Hematopoietic multipotent progenitor cell treated with erythropoietin and hydrocortisone succinate and interleukin-3 and kit ligand, for 17 days (in vitro differentiated cells): ENCODE measurements around the gene PKP1.

Experiments used
- DNase-seq: peaks from one replicate; pipeline ENCODE4 v3.0.0-alpha.2; 2015; ENCODE audit warnings: low spot score

PKP1 gene

GRCh38 chr1:201370500-201370899 is 87.2 kb downstream of the PKP1 start:
- no peak for DNase-seq

GRCh38 chr1:201371276-201371675 is 88.0 kb downstream of the PKP1 start:
- DNase-seq: no peak

- no peak for DNase-seq
These were observed 88.5 kb downstream of the PKP1 start for GRCh38 chr1:201371792-201372191.

DNA sequence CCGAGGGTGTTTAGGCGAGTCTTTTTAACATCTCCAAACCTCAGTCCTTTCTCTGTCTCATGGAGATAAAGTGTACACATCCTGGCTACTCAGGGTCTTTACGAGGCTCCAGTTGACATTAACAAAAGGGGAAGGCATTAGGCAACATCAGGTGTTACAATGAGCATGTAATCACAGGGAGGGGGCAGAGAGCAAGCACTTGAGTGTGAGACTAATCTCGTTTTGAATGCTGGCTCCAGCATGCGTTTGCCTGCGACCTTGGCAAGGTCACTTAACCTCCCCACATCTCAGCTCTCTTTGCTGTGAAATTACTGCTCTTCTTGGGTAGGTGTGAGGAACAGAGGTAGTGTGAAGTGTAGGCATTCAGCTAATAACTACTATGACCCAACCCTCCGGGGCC is 91.1 kb downstream of the PKP1 start:
- no peak for DNase-seq

DNA sequence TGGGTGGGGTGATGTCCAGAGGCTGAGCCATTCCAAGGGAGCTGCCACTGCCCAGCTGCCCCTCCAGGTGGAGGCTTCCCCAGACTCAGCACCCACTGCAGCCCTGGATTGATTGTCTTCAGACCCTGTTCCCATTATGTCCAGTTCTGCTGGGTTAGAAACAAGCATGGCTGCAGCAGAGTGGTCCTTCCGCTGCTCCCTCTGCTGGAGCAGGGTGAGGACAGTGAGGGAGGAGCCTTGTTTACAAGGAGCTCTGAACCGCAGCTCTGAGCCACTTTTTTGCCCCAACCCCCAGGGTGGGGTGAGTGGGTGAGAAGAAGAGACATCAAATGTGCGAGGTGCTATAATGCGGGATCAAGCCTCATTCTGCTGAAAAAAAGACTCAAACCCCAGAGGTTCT is 91.9 kb downstream of the PKP1 start:
- DNase-seq: no peak

GRCh38 chr1:201376107-201376463 is 92.8 kb downstream of the PKP1 start:
- DNase-seq: no peak

DNA sequence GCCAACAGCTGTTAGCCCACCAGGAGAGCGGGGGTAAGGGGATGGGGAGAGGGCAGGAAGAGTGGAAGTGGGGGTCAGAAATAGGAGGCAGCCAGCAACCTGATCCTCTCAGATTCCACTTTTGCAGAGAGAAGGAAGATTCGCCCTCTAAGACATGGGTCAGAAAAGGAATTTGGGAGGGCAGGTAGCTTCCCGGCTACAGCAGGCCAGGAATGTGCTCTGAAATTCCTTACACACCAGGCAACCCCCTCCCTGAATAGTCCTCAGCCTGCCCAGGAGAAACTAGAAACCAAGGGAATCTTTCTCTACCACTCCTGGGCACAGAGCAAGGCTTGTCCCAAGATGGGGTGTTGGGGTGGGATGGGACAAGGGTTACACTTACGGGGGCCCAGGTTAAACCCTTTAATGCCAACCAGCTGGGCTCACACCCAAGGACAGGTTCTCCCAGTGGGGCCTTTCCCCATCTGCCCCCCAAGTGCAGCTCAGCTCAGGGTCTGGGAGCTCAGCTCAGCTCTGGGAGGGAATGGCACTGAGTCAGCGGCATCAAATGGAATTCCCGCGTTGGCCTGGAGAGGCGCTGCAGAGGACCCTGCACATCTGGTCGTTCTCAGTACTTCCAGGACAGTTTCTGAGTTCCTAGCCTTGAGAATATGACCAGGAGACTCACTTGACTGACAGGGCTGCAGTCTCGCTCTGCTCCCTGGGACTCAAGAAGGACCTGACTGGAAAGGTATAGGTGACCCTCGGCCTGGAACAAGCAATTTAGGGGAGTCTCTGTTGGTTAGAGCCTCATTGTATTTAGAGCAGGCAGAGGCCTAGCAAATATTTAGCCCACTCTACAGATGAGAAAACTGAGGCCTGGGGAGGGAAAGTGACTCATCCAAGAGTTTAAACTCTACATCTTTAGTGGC is 93.4 kb downstream of the PKP1 start:
- no peak for DNase-seq

GRCh38 chr1:201377611-201378092 is 94.3 kb downstream of the PKP1 start, which contains the start of gene TNNT2:
Gene TNNT2 (minus strand): TSS chr1:201377680. CDS start chr1:201373254, 4,426 bp downstream.
- DNase-seq: no peak

- DNase-seq: no peak
These were observed 95.5 kb downstream of the PKP1 start for GRCh38 chr1:201378804-201379203.

DNA sequence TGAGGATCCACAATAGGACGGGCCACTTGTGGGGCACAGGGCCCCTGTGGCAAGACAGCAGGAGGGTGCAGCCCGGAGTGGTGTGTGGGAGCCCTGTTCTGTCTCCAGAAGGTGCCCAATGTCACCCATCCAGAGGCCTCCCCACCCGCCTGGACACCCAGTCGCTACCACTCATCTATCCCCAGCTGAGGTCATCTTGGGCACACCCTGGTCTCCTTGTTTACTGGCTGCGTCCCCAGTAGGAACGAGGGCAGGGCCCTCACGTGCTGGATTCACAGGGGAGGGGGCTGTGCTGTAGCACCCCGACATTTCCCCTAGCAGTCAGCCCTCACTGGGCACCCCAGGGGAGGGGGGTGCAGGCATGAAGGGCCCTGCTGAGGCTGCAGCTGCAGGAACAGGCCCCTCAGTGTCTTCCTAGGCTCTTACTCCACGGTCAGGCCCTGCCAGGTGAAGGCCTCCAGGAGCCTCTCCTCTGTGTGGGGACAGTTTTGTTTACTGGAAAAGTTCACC is 96.5 kb downstream of the PKP1 start:
- DNase-seq: no peak

- no peak for DNase-seq
These were observed 97.8 kb downstream of the PKP1 start for GRCh38 chr1:201381130-201381529.
